Measurements from ENCODE around the gene PAQR5.

GRCh38 chr15:69369631-69370030, 70.9 kb downstream of the PAQR5 start:
- TF ChIP-seq POLR2AphosphoS5 (IDR thresholded peaks at IDR 0.05; ENCODE audit: low read depth, low read length) (no peak), POLR2A (IDR thresholded peaks at IDR 0.05; ENCODE audit: low read depth, low read length) (no peak)
